NCI-H524 (cell line): ENCODE data around the gene THAP9.
"Not testable (repeated sequence)": the region's sequence is repeated elsewhere in the genome, so short reads cannot be mapped to it uniquely, and the experiment has no call there.

Experiments used
- DNase-seq, 2 experiments: peaks; one replicate each; lab custom pipeline; 2025; lab: John Stamatoyannopoulos, UW

The THAP9 gene

GRCh38 chr4:82900411-82901182 lies at the start of gene THAP9:
Gene THAP9 (plus strand): TSS chr4:82900735. CDS start chr4:82900803, 68 bp downstream.
- peak; percentile 93 to 94 for DNase-seq

GRCh38 chr4:82851318-82851717 lies 49.2 kb upstream of the THAP9 start:
- DNase-seq, result no peak

GRCh38 chr4:82851885-82852750 lies 48.4 kb upstream of the THAP9 start:
- DNase-seq, result peak in 1 of 2 experiments; percentile 14

GRCh38 chr4:82852751-82853285 lies 47.7 kb upstream of the THAP9 start:
- DNase-seq, result no peak

- not testable (repeated sequence) for DNase-seq
Measured at GRCh38 chr4:82860487-82860886, 40.0 kb upstream of the THAP9 start.

- no peak for DNase-seq
Measured at GRCh38 chr4:82861529-82861928, 39.0 kb upstream of the THAP9 start.

- no peak for DNase-seq
Measured at GRCh38 chr4:82864336-82864979, 36.1 kb upstream of the THAP9 start.

GRCh38 chr4:82865592-82865991 lies 34.9 kb upstream of the THAP9 start:
- DNase-seq, result no peak

- not testable (repeated sequence) for DNase-seq
Measured at GRCh38 chr4:82866033-82866432, 34.5 kb upstream of the THAP9 start.

GRCh38 chr4:82866706-82867385 lies 33.7 kb upstream of the THAP9 start:
- DNase-seq, result no peak

- DNase-seq, result no peak
Measured at GRCh38 chr4:82868572-82868971, 32.0 kb upstream of the THAP9 start.

- no peak for DNase-seq
Measured at GRCh38 chr4:82885410-82885809, 15.1 kb upstream of the THAP9 start.

- no peak for DNase-seq
Measured at GRCh38 chr4:82886147-82886942, 14.2 kb upstream of the THAP9 start.

- no peak for DNase-seq
Measured at GRCh38 chr4:82889287-82889686, 11.2 kb upstream of the THAP9 start.

- DNase-seq, result peak in 1 of 2 experiments; percentile 55
Measured at GRCh38 chr4:82890528-82890900, 10.0 kb upstream of the THAP9 start.

GRCh38 chr4:82890901-82891706 lies 9.4 kb upstream of the THAP9 start, which contains the start of gene SEC31A:
Gene SEC31A (minus strand): TSS chr4:82891153. CDS start chr4:82881936, 9,217 bp downstream.
- peak; percentile 74 to 80 for DNase-seq

GRCh38 chr4:82891707-82892466 lies 8.6 kb upstream of the THAP9 start:
- DNase-seq, result peak in 1 of 2 experiments; percentile 17

GRCh38 chr4:82892467-82892802 lies 8.1 kb upstream of the THAP9 start:
- no peak for DNase-seq

GRCh38 chr4:82893942-82894341 lies 6.6 kb upstream of the THAP9 start:
- no peak for DNase-seq
